ENCODE measurements around the gene EHBP1.
A peak's percentile ranks its signal among the peaks of the same experiment; 100 is the strongest.

EHBP1 gene

DNA sequence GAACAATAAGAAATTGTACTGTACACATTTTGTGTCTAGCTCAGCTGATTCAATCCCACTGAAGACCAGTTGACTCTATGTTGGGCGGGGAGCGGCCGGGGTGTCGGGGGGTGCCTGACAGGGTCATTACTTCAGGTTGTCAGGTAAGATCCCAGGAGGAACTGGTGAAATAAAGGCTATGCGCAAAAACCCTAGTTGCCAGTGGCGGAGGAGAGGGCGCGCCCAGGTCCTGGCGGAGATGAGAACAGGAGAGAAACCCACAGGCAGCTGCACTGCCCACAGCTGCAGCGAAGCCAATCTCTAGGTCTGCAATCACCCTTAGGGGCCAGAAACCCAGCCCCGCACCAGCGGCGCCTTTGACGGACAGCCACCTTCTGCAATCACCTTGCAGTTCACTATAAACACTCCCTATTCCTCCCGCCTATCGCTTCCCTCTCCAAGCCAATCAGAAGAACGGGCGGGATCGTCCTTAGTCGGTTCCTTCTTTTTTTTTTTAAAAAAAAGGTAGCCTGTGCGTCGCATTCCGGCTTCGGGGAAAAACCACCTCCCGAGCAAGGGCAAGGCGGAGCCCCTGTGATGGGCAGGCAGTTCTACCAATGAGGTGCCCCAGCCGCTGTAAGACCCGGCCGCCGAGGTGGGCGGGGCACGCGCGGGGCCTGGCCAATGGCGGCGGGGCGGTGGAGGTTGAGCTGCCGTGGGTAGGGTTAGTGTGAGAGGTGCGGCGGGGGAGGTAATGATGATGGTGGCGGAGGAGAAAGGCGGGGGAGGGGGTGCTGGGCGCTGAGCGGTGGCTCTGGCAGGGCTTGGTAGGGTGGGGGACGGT lies at the start of gene EHBP1:
Gene EHBP1 (plus strand): TSS at position 707 of the 823 bp plus-strand sequence. CDS start 1,479 bp downstream, outside the sequence.
- DNase-seq = peak; percentile 100

DNA sequence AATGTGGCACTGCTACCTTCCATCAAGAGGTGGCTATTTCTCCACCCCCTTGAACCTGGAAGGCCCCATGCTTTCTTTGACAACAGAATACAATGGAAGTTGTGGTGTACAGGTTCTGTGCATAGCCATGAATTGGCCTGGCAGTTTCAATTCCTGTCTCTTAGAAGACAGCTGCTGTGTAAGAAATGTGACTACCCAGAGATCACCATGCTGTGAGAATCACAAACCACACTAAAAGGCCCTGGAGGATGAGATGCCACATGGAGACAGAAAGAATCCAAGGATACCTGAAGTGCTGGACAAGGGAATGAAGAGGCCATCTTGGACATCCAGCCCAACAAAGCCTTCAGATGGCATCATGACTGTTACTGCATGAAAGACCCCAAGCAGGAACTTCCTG lies 47.7 kb upstream of the EHBP1 start:
- no peak for DNase-seq

DNA sequence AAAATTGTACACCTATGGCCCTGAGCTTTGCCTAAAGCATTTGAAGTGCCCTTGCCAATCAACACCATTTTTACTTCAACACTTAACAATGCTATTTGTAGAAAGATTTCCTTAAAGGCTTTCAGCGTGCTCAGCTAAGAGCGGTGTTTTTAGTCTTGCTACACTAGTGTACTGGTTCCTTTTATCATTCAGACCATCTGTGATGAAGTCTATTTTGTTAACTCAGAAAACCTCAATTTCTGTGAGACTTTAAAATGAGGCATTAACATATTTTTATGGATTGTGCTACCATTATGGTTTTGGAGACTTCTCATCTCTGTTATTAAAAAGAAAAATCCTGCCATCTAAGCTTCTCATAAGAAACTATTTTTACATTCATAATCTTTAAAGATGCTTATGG lies 46.6 kb upstream of the EHBP1 start:
- no peak for DNase-seq

DNA sequence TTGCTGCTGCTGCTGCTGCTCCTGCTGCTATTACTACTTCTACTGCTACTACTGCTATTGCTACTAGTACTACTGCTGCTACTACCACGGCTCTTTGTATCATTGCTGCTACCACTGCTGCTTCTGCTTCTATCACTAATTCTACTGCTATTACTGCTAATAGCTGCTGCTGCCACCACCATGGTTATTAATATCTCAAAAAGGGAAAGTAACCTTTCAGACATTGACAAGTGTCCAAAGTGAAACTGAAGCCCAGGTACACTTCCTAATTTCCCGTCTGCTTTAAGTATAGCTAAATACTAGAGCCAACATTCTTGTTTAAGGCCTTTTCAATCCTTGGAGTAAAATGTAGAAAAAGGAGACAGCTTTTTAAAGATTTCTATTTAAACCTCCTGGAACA lies 45.4 kb upstream of the EHBP1 start:
- no peak for DNase-seq

DNA sequence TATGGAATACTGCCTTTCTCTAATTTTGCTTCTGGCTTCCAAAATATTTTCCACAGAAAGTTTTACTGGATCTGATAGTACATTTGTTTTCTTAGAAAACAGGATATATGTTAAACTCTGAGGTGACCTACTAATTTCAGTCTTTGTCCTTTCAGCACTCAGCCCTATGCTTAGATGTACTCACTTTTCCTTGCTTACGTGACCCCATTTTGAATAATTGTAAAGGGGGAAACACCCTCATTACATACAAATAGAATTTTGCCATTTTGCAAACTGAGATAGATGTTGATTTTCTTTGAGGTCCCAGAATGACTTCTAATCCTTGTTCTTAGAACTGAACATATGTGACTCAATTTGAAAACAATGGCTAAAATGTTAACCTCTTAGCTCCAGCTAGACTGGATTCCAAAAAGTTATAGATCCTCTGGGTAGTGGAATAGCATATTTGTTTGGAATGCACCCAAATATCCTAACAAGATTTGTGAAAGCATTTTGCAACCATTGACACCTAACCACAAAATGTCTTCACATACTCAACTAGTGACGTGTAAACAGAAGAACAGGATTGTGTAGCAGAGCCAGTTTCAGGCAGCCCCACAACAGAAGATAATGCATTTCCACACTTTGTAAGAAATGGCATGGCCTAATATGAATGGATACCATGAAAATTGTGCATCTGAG lies 44.8 kb upstream of the EHBP1 start:
- DNase-seq = no peak

- DNase-seq = no peak
Measured at GRCh38 chr2:62661263-62661635, 44.3 kb upstream of the EHBP1 start.

GRCh38 chr2:62662131-62662530 lies 43.4 kb upstream of the EHBP1 start:
- no peak for DNase-seq

DNA sequence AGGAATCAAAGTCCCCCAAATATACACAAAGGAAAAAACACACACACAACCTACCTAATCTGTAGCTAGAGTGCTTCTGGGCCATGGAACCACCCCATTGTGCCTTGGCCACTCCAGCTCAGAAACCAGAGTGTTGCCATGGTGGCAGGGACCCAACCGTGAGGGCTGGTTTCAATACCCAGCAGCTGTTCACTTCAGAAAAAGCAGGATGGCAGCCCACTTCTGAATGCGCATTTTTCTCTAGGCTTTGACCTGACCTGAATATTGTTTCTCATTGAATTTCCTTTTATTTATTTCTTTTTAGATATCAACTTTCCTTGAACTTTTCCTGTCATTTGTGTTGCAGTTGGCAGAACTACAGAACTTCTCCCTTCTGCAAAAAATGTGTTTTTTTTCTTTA lies 43.0 kb upstream of the EHBP1 start:
- no peak for DNase-seq

DNA sequence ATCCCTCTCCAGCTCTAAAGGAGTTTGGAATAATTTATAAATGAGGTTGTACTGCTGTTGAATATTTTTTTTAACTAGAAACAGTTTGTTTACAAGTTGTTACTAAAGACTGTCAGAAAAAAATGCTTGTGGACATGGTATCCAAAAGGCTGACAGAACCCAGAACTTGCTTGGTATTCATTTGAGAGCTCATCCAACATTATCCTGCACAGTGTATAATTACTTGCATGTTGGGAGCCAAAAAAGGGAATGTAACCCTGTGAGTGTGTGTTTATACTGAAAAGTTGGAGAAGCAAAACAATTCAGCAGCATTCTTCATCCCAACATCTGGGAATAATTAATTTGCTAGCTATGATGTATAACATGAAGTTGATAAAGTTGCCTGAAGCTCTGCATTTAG lies 42.1 kb upstream of the EHBP1 start:
- no peak for DNase-seq

DNA sequence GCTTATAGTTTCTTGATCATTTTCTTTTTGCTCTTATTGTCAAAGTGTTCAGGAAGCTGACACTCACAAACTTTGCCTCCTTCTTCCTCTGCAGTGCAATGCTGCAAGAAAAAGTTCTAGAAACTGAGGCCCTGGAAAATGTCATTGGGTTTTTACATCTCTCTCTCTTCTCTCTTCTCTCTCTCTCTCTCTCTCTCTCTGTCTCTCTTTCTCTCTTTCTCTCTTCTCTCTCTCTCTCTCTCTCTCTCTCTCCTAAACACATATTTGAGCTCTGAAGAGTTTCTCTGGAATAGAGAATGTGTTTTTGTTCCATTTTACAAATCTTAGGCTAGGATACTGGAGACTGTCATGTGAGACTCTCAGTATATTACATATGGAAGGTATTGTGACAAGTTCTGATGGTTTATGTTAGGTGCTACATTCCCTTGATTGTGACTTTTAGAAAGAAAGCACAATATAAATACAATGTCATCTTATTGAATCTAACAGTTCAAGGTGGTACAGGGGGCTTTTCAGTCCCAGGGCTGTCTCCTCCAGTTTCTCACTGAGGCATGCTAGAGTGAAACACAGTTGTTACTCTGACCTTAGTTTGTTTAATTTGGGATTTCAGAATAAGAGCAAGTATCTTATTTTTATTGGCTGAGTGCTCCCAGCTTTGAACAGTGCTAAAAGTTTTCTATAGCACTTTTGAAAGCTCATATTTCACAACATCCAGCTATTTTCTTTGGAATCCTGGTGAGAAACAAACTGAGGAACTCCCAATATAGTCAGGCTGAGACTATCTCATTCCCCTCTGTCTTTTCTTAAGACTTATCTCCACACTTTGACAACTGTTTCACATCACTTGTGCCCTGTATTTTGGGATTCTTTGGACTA lies 41.4 kb upstream of the EHBP1 start:
- DNase-seq = no peak

DNA sequence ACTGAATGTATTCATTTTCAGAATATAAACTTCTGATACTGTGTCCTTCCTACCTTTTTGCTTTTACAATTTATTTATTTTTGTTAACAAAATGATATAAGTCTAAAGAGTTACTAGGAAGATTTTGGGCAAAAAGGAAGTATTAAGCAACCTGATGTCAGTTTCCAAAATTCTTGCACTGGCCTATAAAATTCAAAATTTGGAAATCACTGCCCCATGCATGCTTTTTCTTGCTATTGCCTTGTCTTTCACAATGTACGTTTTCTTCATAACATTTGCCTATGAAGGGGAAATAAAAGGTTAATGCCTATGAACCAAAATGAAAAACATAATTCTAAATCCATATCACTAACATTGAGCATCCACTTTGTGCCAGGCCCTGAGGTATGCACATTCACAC lies 40.1 kb upstream of the EHBP1 start:
- DNase-seq = no peak

GRCh38 chr2:62669180-62669579 lies 36.3 kb upstream of the EHBP1 start:
- DNase-seq = no peak

DNA sequence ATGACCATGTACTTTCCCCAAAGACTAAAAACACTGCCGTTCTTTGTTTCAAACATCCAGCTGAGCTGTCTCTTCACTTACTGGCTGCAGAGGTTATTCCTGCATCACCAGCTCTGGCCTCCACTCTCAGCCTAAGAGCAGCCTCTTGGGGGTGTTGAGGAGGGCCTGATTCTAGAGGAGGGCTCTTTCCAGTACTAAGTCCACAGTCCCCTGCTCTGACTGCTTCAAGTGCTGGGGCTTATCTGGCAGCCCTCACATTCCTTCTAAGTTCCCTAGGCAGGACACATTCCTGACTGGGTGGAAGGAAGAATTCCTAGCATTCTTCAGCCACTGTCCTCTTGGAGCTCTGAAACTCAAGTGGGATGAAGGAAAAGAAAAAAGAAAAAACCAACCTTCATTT lies 32.9 kb upstream of the EHBP1 start:
- DNase-seq = no peak

GRCh38 chr2:62675062-62675461 lies 30.5 kb upstream of the EHBP1 start:
- no peak for DNase-seq

DNA sequence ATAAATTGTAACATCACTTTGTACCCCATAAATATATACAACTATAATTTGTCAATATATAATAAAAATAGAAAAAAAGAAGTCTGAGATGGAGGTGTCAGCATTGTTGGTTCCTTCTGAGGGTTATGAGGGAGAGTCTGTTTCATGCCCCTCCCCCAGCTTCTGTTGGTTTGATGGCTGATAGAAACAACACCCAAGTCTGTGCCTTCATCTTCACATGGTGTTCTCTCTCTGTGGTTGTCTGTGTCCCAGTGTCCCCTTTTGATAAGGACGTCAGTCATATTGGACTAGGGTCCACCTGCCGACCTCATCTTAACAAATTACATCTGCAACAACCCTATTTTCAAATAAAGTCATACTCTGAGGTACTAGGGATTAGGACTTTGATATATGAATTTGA lies 20.3 kb upstream of the EHBP1 start:
- peak; percentile 59 for DNase-seq

DNA sequence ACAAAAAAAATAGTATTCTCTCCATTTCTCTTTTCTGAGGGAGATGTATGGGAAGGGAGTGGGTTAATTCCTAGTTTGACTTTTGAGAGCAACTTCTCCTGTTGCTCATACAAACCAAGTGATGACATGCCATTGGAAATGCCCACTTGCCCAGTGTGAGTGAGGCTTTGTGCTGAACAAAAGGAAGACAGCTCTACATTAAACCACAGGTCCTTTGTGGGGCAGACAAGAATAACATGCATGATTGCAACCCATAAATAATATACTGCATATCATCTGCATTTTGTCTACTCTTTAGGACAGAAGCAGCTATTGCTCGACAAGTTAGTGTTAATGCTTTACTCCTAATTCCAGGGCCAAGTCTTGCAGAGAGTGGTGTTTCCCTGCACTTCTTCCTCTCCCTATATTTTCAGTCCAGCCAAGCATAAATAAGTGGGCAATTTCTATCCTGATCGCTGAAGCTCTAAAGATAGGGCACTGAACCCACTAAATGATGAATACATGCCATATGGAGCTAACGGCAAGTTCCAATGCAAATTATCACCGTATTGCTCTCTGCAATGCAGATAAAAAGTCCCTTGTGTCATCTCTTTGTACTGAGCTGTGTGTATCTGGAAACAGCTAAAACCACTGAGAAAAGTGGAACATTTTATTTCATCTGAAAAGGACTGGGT lies 19.4 kb upstream of the EHBP1 start:
- DNase-seq = no peak

- DNase-seq = no peak
Measured at GRCh38 chr2:62687636-62688035, 17.9 kb upstream of the EHBP1 start.

DNA sequence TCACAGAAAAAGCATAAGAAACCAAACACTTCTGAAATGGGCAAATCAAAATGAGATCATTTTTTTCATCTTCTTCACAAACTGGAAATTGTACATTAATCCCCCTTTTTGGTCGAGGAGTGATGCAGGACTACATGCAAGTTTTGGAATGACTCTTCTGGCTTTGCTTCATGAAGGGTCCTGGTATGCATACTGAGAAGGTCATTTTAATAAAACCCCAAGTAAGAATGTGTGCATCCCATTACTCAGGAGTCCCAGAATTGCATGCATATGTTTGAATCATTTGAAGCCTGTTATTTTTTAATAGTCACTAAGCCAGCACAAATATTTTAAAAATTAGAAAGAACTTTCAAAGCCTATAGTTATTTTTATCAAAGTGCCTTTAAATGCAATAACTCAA lies 16.7 kb upstream of the EHBP1 start:
- no peak for DNase-seq

GRCh38 chr2:62691186-62691585 lies 14.3 kb upstream of the EHBP1 start:
- DNase-seq = no peak

GRCh38 chr2:62692225-62692624 lies 13.3 kb upstream of the EHBP1 start:
- DNase-seq = no peak

- DNase-seq = no peak
Measured at GRCh38 chr2:62698653-62699052, 6.9 kb upstream of the EHBP1 start.

GRCh38 chr2:62704654-62705006 lies 883 bp upstream of the EHBP1 start:
- DNase-seq = peak; percentile 39

Measured in hematopoietic multipotent progenitor cell treated with erythropoietin and hydrocortisone succinate and interleukin-3 and kit ligand, for 6 days (in vitro differentiated cells).